Liver (tissue), 9 donors: Measurements from ENCODE around the gene PIP4K2A. TPM values are rescaled to one million over a fixed set of nuclear protein-coding genes. Genes with fewer than 3 reads are reported as not detected.

Experiments
- DNase-seq: peaks from one replicate; pipeline ENCODE4 v3.0.0-alpha.2; 2017; ENCODE audit warnings: low spot score
- H3K27ac ChIP-seq, 2 donors: one replicate each; pipeline ENCODE4 v1.7.0; 2013; ENCODE audit warnings: inconsistent platforms in 2 of 2, low read length in 2 of 2, control low read depth in 1 of 2, low read depth in 1 of 2, mild to moderate bottlenecking in 1 of 2
- H3K27me3 ChIP-seq, 4 donors: one replicate each; pipeline versions ENCODE4 v1.6.1 to v1.7.0; 2013; ENCODE audit warnings: low read length in 3 of 4, inconsistent platforms in 1 of 4, mild to moderate bottlenecking in 1 of 4, moderate library complexity in 1 of 4; ENCODE audit not compliant: control insufficient read depth in 4 of 4, insufficient read depth in 4 of 4
- H3K36me3 ChIP-seq, 4 donors: one replicate each; pipeline versions ENCODE4 v1.6.1 to v1.7.0; 2013; ENCODE audit warnings: low read length in 3 of 4, mild to moderate bottlenecking in 3 of 4, low read depth in 1 of 4, moderate library complexity in 1 of 4; ENCODE audit not compliant: control insufficient read depth in 4 of 4, insufficient read depth in 3 of 4
- H3K4me1 ChIP-seq, 4 donors: one replicate each; pipeline versions ENCODE4 v1.6.1 to v1.7.0; 2013; ENCODE audit warnings: low read length in 3 of 4, mild to moderate bottlenecking in 3 of 4, moderate library complexity in 1 of 4; ENCODE audit not compliant: control insufficient read depth in 4 of 4, insufficient read depth in 4 of 4
- H3K4me3 ChIP-seq, 3 donors: one replicate each; pipeline versions ENCODE4 v1.6.1 to v1.7.0; 2013; ENCODE audit warnings: low read length in 3 of 3, control low read depth in 1 of 3, low read depth in 1 of 3, mild to moderate bottlenecking in 1 of 3
- H3K9ac ChIP-seq, 2 donors: one replicate each; pipeline ENCODE4 v1.7.0; 2013; ENCODE audit warnings: low read length in 2 of 2, mild to moderate bottlenecking in 2 of 2, moderate library complexity in 2 of 2, control low read depth in 1 of 2, low read depth in 1 of 2
- H3K9me3 ChIP-seq, 4 donors: one replicate each; pipeline versions ENCODE4 v1.6.1 to v1.7.0; 2013; ENCODE audit warnings: low read length in 3 of 4; ENCODE audit not compliant: control insufficient read depth in 4 of 4
- CTCF ChIP-seq: fragments of 150-350 bp; IDR thresholded peaks from 2 replicates; pipeline ENCODE4 v1.5.1; 2017; ENCODE audit warnings: improper control_type of control experiment, low read depth, low read length; ENCODE audit not compliant: missing input control
- EGR1 ChIP-seq, 2 donors: IDR thresholded peaks; 2 replicates each; pipeline ENCODE4 v1.6.1; 2016 to 2018; ENCODE audit warnings: antibody characterized with exemption in 2 of 2, low read depth in 2 of 2
- FOXA1 ChIP-seq: IDR thresholded peaks from 2 replicates; pipeline ENCODE4 v1.6.1; 2016; ENCODE audit warnings: antibody characterized with exemption
- FOXA2 ChIP-seq: IDR thresholded peaks from 2 replicates; pipeline ENCODE4 v1.6.1; 2016; ENCODE audit warnings: antibody characterized with exemption
- GABPA ChIP-seq, 2 donors: IDR thresholded peaks in 1 of 2; conservative IDR thresholded peaks in 1 of 2; 2 replicates each; pipeline ENCODE4 v1.6.1; 2016; ENCODE audit warnings: antibody characterized with exemption in 2 of 2, mild to moderate bottlenecking in 1 of 2, moderate library complexity in 1 of 2
- HNF4A ChIP-seq, 2 donors: conservative IDR thresholded peaks; 2 replicates each; pipeline ENCODE4 v1.6.1; 2016; ENCODE audit warnings: antibody characterized with exemption in 2 of 2, mild to moderate bottlenecking in 2 of 2
- HNF4G ChIP-seq: IDR thresholded peaks from 2 replicates; pipeline ENCODE4 v1.6.1; 2016; ENCODE audit warnings: antibody characterized with exemption
- JUND ChIP-seq, 2 donors: IDR thresholded peaks; 2 replicates each; pipeline ENCODE4 v1.6.1; 2016; ENCODE audit warnings: antibody characterized with exemption in 2 of 2
- MAX ChIP-seq: IDR thresholded peaks from 2 replicates; pipeline ENCODE4 v1.6.1; 2016; ENCODE audit warnings: antibody characterized with exemption
- NR2F2 ChIP-seq: IDR thresholded peaks from 2 replicates; pipeline ENCODE4 v1.6.1; 2016; ENCODE audit warnings: antibody characterized with exemption
- RAD21 ChIP-seq, 2 donors: IDR thresholded peaks; 2 replicates each; pipeline ENCODE4 v1.6.1; 2016; ENCODE audit warnings: antibody characterized with exemption in 2 of 2, mild to moderate bottlenecking in 2 of 2
- RXRA ChIP-seq, 2 donors: IDR thresholded peaks; 2 replicates each; pipeline ENCODE4 v1.6.1; 2017 to 2018; ENCODE audit warnings: antibody characterized with exemption in 2 of 2, mild to moderate bottlenecking in 1 of 2
- SP1 ChIP-seq: IDR thresholded peaks from 2 replicates; pipeline ENCODE4 v1.6.1; 2018; ENCODE audit warnings: antibody characterized with exemption, mild to moderate bottlenecking
- TAF1 ChIP-seq: conservative IDR thresholded peaks from 2 replicates; pipeline ENCODE4 v1.6.1; 2016; ENCODE audit warnings: antibody characterized with exemption, mild to moderate bottlenecking
- YY1 ChIP-seq: IDR thresholded peaks from 2 replicates; pipeline ENCODE4 v1.6.1; 2016; ENCODE audit warnings: antibody characterized with exemption, mild to moderate bottlenecking
- ZBTB33 ChIP-seq: IDR thresholded peaks from 2 replicates; pipeline ENCODE4 v1.6.1; 2016; ENCODE audit warnings: antibody characterized with exemption
- WGBS: extraction: QIAGEN DNeasy Blood & Tissue Kit; methylation state at CpG from one replicate; pipeline ENCODE4 v1.1.7; 2013; 5-methylcytosine and 5-hydroxymethylcytosine counted together
- polyA plus RNA-seq, 2 donors: library from polyadenylated mRNA; stranded (reverse) in 1 of 2; unstranded in 1 of 2; fragments of 200-250 nt in 1 of 2; fragments of >200 nt in 1 of 2; fragmentation: Nextera tagmentation in 1 of 2; extraction: Ambion mirVana in 1 of 2; gene quantifications; one replicate each; pipeline versions ENCODE4 v1.2.1 to v1.2.3, GENCODE V29; 2013 to 2015
- total RNA-seq, 2 donors: library from RNA; depleted of rRNA; stranded (reverse); fragments of >200 nt; gene quantifications; one replicate each; pipeline ENCODE4 v1.2.3, GENCODE V29; 2014
- TF ChIP-seq, protein P1 (sequence below): IDR thresholded peaks from 2 replicates; pipeline ENCODE4 v1.6.1; 2016; ENCODE audit warnings: antibody characterized with exemption, mild to moderate bottlenecking
- TF ChIP-seq, protein P2 (sequence below): IDR thresholded peaks from 2 replicates; pipeline ENCODE4 v1.6.1; 2016; ENCODE audit warnings: antibody characterized with exemption
- donor health status: healthy.
- donor health status: healthy.
- donor health status: healthy.
- donor health status: healthy.
- donor health status: healthy.

PIP4K2A gene
- total and polyA plus RNA-seq, 4 donors, result 6.4 to 53.7 (median 8.6) TPM

DNA sequence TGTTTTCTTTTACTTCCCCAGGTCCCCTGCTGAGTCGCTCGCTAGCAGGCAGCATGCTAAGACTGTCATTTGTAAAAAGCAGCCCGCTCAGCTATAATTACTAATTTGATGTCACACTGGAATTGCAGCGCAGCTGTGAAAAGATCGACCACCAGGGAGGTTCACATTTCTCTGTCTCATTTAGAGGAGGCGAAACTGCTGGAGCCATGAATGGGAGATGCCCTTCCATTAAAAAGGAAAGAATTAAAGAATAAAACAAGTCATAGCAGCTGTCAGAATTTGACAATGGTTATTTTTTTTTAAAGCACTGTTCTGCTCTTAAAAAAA is 153.5 kb downstream of the PIP4K2A start (continued):
- no peak for TF ChIP-seq ZBTB33

- TF ChIP-seq ZBTB33, result no peak
- peaks cover 0 to 10% (median 3%) of the 10 kb centered on the region in 4 donors for H3K36me3 ChIP-seq
- H3K4me3 ChIP-seq, result no peak overlapping the region
- no peak overlapping the region for H3K27ac ChIP-seq
- no peaks in the 10 kb centered on the region for H3K27me3 ChIP-seq
- DNase-seq, result no peak
- 90% methylated on average over 17 of the region's 17 CpGs for WGBS
- no peak overlapping the region for H3K9ac ChIP-seq
- H3K4me1 ChIP-seq, result no peaks in the 10 kb centered on the region
- no peaks in the 10 kb centered on the region for H3K9me3 ChIP-seq
Observed at GRCh38 chr10:22560096-22560912, 154.1 kb downstream of the PIP4K2A start.

DNA sequence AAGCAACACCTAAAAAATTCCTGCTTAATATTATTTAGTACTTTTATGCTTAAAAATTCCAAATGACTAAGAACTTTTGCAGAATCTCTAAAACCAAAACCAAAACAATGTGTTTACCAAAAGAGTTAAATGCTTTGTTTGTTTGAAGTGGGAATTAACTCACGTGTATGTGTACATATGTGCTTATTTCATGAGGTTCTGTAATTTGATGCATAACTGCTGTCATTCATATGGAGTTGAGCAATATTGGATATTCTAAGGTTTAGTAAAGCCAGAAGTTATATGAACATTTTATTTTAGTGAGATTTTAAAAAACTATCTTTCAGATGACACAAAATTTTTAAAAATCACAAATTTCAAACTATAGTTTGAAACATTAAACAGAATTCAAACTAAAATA is 157.1 kb downstream of the PIP4K2A start:
- TF ChIP-seq MAX (no peak), TAF1 (no peak), FOXA1 (no peak), RAD21 (IDR thresholded peaks at IDR 0.05) (no peak), YY1 (no peak), ZBTB33 (no peak), EGR1 (IDR thresholded peaks at IDR 0.05; ENCODE audit: low read depth in 2 of 2) (no peak), HNF4G (no peak), JUND (IDR thresholded peaks at IDR 0.05) (no peak), NR2F2 (no peak), RXRA (IDR thresholded peaks at IDR 0.05) (no peak), GABPA (IDR thresholded peaks at IDR 0.05 in 1 of 2, conservative IDR thresholded peaks at IDR 0.05 in 1 of 2) (no peak), SP1 (no peak), CTCF (no peak), FOXA2 (no peak), HNF4A (conservative IDR thresholded peaks at IDR 0.05) (no peak)
- TF ChIP-seq, protein P1, sequence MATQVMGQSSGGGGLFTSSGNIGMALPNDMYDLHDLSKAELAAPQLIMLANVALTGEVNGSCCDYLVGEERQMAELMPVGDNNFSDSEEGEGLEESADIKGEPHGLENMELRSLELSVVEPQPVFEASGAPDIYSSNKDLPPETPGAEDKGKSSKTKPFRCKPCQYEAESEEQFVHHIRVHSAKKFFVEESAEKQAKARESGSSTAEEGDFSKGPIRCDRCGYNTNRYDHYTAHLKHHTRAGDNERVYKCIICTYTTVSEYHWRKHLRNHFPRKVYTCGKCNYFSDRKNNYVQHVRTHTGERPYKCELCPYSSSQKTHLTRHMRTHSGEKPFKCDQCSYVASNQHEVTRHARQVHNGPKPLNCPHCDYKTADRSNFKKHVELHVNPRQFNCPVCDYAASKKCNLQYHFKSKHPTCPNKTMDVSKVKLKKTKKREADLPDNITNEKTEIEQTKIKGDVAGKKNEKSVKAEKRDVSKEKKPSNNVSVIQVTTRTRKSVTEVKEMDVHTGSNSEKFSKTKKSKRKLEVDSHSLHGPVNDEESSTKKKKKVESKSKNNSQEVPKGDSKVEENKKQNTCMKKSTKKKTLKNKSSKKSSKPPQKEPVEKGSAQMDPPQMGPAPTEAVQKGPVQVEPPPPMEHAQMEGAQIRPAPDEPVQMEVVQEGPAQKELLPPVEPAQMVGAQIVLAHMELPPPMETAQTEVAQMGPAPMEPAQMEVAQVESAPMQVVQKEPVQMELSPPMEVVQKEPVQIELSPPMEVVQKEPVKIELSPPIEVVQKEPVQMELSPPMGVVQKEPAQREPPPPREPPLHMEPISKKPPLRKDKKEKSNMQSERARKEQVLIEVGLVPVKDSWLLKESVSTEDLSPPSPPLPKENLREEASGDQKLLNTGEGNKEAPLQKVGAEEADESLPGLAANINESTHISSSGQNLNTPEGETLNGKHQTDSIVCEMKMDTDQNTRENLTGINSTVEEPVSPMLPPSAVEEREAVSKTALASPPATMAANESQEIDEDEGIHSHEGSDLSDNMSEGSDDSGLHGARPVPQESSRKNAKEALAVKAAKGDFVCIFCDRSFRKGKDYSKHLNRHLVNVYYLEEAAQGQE, result no peak
- TF ChIP-seq, protein P2, sequence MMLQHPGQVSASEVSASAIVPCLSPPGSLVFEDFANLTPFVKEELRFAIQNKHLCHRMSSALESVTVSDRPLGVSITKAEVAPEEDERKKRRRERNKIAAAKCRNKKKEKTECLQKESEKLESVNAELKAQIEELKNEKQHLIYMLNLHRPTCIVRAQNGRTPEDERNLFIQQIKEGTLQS, result no peak
- Histone ChIP-seq H3K9me3 (no peaks in the 10 kb centered on the region), H3K36me3 (no peaks in the 10 kb centered on the region)

More for the DNA sequence above, 157.1 kb downstream of the PIP4K2A start:
- DNase-seq, result no peak
- Histone ChIP-seq H3K9ac (no peak overlapping the region), H3K27ac (no peak overlapping the region), H3K27me3 (no peaks in the 10 kb centered on the region), H3K4me3 (no peak overlapping the region), H3K4me1 (peaks cover 0 to 11% (median 9%) of the 10 kb centered on the region in 4 donors)
- 80% methylated on average over 1 of the region's 1 CpG for WGBS
